Measurements from ENCODE around the gene IMMT. TPM values are rescaled to one million over a fixed set of nuclear protein-coding genes. Genes with fewer than 3 reads are reported as not detected.

The IMMT gene
- total and polyA plus RNA-seq, 9 of the 15 experiments (the other 6 are each of a cell fraction or from before 2014, with no cell fraction given) = 119 to 294 (median 140) TPM

- TF ChIP-seq, protein P1, sequence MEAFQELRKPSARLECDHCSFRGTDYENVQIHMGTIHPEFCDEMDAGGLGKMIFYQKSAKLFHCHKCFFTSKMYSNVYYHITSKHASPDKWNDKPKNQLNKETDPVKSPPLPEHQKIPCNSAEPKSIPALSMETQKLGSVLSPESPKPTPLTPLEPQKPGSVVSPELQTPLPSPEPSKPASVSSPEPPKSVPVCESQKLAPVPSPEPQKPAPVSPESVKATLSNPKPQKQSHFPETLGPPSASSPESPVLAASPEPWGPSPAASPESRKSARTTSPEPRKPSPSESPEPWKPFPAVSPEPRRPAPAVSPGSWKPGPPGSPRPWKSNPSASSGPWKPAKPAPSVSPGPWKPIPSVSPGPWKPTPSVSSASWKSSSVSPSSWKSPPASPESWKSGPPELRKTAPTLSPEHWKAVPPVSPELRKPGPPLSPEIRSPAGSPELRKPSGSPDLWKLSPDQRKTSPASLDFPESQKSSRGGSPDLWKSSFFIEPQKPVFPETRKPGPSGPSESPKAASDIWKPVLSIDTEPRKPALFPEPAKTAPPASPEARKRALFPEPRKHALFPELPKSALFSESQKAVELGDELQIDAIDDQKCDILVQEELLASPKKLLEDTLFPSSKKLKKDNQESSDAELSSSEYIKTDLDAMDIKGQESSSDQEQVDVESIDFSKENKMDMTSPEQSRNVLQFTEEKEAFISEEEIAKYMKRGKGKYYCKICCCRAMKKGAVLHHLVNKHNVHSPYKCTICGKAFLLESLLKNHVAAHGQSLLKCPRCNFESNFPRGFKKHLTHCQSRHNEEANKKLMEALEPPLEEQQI (IDR thresholded peaks at IDR 0.05) = peak; percentile 77; the same call in 1 of the 2 replicates
- TF ChIP-seq, protein P2, sequence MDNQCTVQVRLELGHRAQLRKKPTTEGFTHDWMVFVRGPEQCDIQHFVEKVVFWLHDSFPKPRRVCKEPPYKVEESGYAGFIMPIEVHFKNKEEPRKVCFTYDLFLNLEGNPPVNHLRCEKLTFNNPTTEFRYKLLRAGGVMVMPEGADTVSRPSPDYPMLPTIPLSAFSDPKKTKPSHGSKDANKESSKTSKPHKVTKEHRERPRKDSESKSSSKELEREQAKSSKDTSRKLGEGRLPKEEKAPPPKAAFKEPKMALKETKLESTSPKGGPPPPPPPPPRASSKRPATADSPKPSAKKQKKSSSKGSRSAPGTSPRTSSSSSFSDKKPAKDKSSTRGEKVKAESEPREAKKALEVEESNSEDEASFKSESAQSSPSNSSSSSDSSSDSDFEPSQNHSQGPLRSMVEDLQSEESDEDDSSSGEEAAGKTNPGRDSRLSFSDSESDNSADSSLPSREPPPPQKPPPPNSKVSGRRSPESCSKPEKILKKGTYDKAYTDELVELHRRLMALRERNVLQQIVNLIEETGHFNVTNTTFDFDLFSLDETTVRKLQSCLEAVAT (IDR thresholded peaks at IDR 0.05) = peak in 1 of 2 experiments; percentile 46; a peak in 1 of 4 replicates
- TF ChIP-seq NFIC (IDR thresholded peaks at IDR 0.05) (peak; percentile 88), CUX1 (CRISPR knock-in tag; IDR thresholded peaks at IDR 0.05) (no peak), CEBPG (CRISPR knock-in tag; IDR thresholded peaks at IDR 0.05) (no peak), CEBPG (tag; conservative IDR thresholded peaks at IDR 0.05 in 1 of 2, IDR thresholded peaks at IDR 0.05 in 1 of 2) (no peak), MTA3 (IDR thresholded peaks at IDR 0.05; ENCODE audit: borderline replicate concordance) (peak; percentile 89), FOS (IDR thresholded peaks at IDR 0.05; ENCODE audit: extremely low read depth, insufficient read length) (no peak), OTX1 (CRISPR knock-in tag; IDR thresholded peaks at IDR 0.05) (0 out of 2 replicates have a peak, but pooled peaks have one; percentile 5), GATA2 (CRISPR knock-in tag; IDR thresholded peaks at IDR 0.05) (peak; percentile 71), PHTF2 (CRISPR knock-in tag; IDR thresholded peaks at IDR 0.05) (no peak), SMARCA4 (IDR thresholded peaks at IDR 0.05) (peak; percentile 97), ETV1 (tag; conservative IDR thresholded peaks at IDR 0.05; ENCODE audit: low read depth) (no peak), FOXM1 (IDR thresholded peaks at IDR 0.05; ENCODE audit: low read depth) (peak; percentile 95), FOXM1 (CRISPR knock-in tag; IDR thresholded peaks at IDR 0.05; ENCODE audit: low read depth) (no peak), TEAD4 (IDR thresholded peaks at IDR 0.05; ENCODE audit: low read length) (peak; percentile 99), TEAD4 (CRISPR knock-in tag; IDR thresholded peaks at IDR 0.05; ENCODE audit: borderline replicate concordance) (no peak), RUNX1 (IDR thresholded peaks at IDR 0.05; ENCODE audit: low read depth) (0 out of 2 replicates have a peak, but pooled peaks have one; percentile 46), MYNN (IDR thresholded peaks at IDR 0.05) (peak; percentile 75), MYNN (CRISPR knock-in tag; IDR thresholded peaks at IDR 0.05) (no peak), LARP7 (IDR thresholded peaks at IDR 0.05) (no peak), TRIM24 (IDR thresholded peaks at IDR 0.05) (peak; percentile 89 to 92)
Measured at GRCh38 chr2:86213699-86214502, 18.6 kb upstream of the IMMT start (continued).

Measured in K562 (cell line).